ENCODE results near the gene DIAPH3.

- TF ChIP-seq CTCF (IDR thresholded peaks at IDR 0.05) (no peak), EZH2 (IDR thresholded peaks at IDR 0.05; ENCODE audit: borderline replicate concordance, insufficient read depth, low read depth, low read length, poor library complexity, severe bottlenecking) (no peak)
Measured at GRCh38 chr13:59748046-59748445, 415.7 kb downstream of the DIAPH3 start.
